Measurements from ENCODE around the gene RHEB.

GRCh38 chr7:151469281-151469680 lies 50.4 kb downstream of the RHEB start:
- TF ChIP-seq POLR2A (IDR thresholded peaks at IDR 0.05) = no peak
- no peak for TF ChIP-seq CTCF (IDR thresholded peaks at IDR 0.05)
